ENCODE measurements around the gene SPINK9. TPM values are rescaled to one million over a fixed set of nuclear protein-coding genes. Genes with fewer than 3 reads are reported as not detected.

The SPINK9 gene
- total RNA-seq, 1 experiment from 2014 or later, result not detected

DNA sequence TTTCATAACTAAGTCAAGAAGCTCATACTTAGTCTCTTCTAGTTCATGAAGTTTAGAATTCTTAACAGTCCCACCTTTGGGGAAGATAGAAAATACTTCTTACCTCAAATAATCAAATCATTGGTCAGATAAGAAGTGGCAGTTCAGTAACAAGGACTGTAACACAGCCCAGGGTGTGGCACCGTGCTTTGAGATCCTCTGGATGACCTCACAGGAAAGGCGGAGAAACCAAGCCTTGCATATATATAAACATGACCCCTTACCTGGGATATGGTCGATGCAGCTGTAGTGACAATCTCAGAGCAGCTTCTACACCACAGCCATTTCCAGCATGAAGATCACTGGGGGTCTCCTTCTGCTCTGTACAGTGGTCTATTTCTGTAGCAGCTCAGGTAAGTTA lies 23.2 kb upstream of the SPINK9 start, which contains the start of gene SPINK7:
Gene SPINK7 (plus strand): TSS at position 271 of the 400 bp plus-strand sequence. CDS start 61 bp downstream, at position 332.
- BruUV-seq (replicated peaks), result no TSS peak

DNA sequence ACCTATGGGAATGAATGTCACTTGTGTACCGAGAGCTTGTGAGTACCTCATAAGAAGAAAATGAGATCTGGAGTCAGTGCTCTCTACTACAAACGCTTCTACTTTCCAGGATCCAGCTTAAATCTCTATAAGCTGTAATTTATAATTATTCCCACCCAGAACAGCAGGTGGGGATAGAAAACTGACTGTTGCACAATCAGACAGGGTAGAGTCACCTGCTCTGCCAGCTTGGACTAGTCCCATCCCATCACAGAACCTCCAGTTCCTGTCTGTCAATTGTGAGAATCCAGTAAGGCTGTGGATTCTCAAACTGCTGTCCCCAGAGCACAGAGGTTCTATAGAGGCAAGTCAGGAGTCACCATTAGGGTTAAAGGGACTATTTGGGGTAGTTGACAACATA lies 21.2 kb upstream of the SPINK9 start:
- no peaks in the 10 kb centered on the region; the same call in 1 of the 2 replicates for H4K20me1 ChIP-seq (ENCODE audit: insufficient read depth)
- no peak for DNase-seq (ENCODE audit: low read depth, low spot score)
- H3K9me2 ChIP-seq (ENCODE audit: insufficient read depth), result no peaks in the 10 kb centered on the region
- ATAC-seq, result no peak
- RAD21 ChIA-PET (ENCODE audit: low non-redundant PET in 1 of 2, low total read pairs in 2 of 2, uncharacterized antibody in 2 of 2, unreplicated experiment in 2 of 2), result no interaction called here
- no peak overlapping the region for H3K4me2 ChIP-seq (ENCODE audit: low read length)
- H3K36me3 ChIP-seq (ENCODE audit: control insufficient read depth in 1 of 2, insufficient read depth in 2 of 2, low read length in 2 of 2), result no peaks in the 10 kb centered on the region
- TF ChIP-seq, protein P1, sequence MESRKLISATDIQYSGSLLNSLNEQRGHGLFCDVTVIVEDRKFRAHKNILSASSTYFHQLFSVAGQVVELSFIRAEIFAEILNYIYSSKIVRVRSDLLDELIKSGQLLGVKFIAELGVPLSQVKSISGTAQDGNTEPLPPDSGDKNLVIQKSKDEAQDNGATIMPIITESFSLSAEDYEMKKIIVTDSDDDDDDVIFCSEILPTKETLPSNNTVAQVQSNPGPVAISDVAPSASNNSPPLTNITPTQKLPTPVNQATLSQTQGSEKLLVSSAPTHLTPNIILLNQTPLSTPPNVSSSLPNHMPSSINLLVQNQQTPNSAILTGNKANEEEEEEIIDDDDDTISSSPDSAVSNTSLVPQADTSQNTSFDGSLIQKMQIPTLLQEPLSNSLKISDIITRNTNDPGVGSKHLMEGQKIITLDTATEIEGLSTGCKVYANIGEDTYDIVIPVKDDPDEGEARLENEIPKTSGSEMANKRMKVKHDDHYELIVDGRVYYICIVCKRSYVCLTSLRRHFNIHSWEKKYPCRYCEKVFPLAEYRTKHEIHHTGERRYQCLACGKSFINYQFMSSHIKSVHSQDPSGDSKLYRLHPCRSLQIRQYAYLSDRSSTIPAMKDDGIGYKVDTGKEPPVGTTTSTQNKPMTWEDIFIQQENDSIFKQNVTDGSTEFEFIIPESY (IDR thresholded peaks at IDR 0.05; ENCODE audit: extremely low read depth, insufficient replicate concordance, low read length), result no peak
- TF ChIP-seq JUND (IDR thresholded peaks at IDR 0.05), result no peak
- TF ChIP-seq FOSL1 (IDR thresholded peaks at IDR 0.05; ENCODE audit: low read depth), result no peak
- no peak for TF ChIP-seq SRF (IDR thresholded peaks at IDR 0.05; ENCODE audit: low read depth)
- peak; percentile 56 for TF ChIP-seq CEBPB (IDR thresholded peaks at IDR 0.05; ENCODE audit: low read depth)
- no peak for TF ChIP-seq SP1 (IDR thresholded peaks at IDR 0.05; ENCODE audit: low read depth)
- TF ChIP-seq POLR2A (IDR thresholded peaks at IDR 0.05; ENCODE audit: borderline replicate concordance, extremely low read depth, insufficient read depth, insufficient read length), result no peak
- peak; percentile 41 for TF ChIP-seq RAD21 (IDR thresholded peaks at IDR 0.05; ENCODE audit: low read depth)
- TF ChIP-seq EZH2 (IDR thresholded peaks at IDR 0.05), result no peak
- TF ChIP-seq, protein P2, sequence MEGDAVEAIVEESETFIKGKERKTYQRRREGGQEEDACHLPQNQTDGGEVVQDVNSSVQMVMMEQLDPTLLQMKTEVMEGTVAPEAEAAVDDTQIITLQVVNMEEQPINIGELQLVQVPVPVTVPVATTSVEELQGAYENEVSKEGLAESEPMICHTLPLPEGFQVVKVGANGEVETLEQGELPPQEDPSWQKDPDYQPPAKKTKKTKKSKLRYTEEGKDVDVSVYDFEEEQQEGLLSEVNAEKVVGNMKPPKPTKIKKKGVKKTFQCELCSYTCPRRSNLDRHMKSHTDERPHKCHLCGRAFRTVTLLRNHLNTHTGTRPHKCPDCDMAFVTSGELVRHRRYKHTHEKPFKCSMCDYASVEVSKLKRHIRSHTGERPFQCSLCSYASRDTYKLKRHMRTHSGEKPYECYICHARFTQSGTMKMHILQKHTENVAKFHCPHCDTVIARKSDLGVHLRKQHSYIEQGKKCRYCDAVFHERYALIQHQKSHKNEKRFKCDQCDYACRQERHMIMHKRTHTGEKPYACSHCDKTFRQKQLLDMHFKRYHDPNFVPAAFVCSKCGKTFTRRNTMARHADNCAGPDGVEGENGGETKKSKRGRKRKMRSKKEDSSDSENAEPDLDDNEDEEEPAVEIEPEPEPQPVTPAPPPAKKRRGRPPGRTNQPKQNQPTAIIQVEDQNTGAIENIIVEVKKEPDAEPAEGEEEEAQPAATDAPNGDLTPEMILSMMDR (IDR thresholded peaks at IDR 0.05 in 2 of 3, conservative IDR thresholded peaks at IDR 0.05 in 1 of 3; ENCODE audit: borderline replicate concordance in 1 of 3, insufficient read depth in 1 of 3, low read depth in 2 of 3, low read length in 2 of 3), result peak in 1 of 3 experiments; percentile 20; a peak in 1 of 6 replicates
- TF ChIP-seq SIN3A (IDR thresholded peaks at IDR 0.05; ENCODE audit: low read depth), result no peak
- TF ChIP-seq TCF7L2 (IDR thresholded peaks at IDR 0.05; ENCODE audit: borderline replicate concordance, extremely low read depth, insufficient read depth, insufficient read length), result no peak
- no peak for TF ChIP-seq YY1 (IDR thresholded peaks at IDR 0.05; ENCODE audit: extremely low read depth, insufficient replicate concordance, low read depth, low read length)
- TF ChIP-seq ELF1 (IDR thresholded peaks at IDR 0.05; ENCODE audit: borderline replicate concordance, low read depth), result no peak
- TF ChIP-seq, protein P3, sequence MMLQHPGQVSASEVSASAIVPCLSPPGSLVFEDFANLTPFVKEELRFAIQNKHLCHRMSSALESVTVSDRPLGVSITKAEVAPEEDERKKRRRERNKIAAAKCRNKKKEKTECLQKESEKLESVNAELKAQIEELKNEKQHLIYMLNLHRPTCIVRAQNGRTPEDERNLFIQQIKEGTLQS (IDR thresholded peaks at IDR 0.05), result no peak
- TF ChIP-seq, protein P4, sequence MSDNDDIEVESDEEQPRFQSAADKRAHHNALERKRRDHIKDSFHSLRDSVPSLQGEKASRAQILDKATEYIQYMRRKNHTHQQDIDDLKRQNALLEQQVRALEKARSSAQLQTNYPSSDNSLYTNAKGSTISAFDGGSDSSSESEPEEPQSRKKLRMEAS (IDR thresholded peaks at IDR 0.05), result no peak
- H3K27ac ChIP-seq (ENCODE audit: low read depth, low read length), result no peak overlapping the region
- intact Hi-C loops (cut with micrococcal nuclease), result no loop called here
- POLR2A ChIA-PET, result no interaction called here
- H3K79me2 ChIP-seq (ENCODE audit: insufficient read depth, low read length), result no peaks in the 10 kb centered on the region
- no peaks in the 10 kb centered on the region for H3K9me3 ChIP-seq (ENCODE audit: control insufficient read depth in 1 of 2, insufficient read depth in 1 of 2, low read depth in 1 of 2, low read length in 2 of 2)
- H3K4me3 ChIP-seq (replicated peaks in 1 of 2; ENCODE audit: low read depth in 1 of 2, low read length in 2 of 2), result no peak overlapping the region
- H3K4me1 ChIP-seq (ENCODE audit: control insufficient read depth in 1 of 2, insufficient read depth in 2 of 2, low read length in 2 of 2), result no peaks in the 10 kb centered on the region
- no peak overlapping the region for H3K9ac ChIP-seq (ENCODE audit: low read length)
- CTCF ChIA-PET, result interaction anchor here (1.2 to 1.3 kb wide), 2 partner anchors 61 to 417 kb away, joined by 4 to 5 read pairs; no protein-coding TSS in a partner anchor
- no TSS peak for BruUV-seq (replicated peaks)
- 0 out of 2 replicates have a peak, but pooled peaks cover 4% of the 10 kb centered on the region for H3K27me3 ChIP-seq (ENCODE audit: insufficient read depth, low read length)
- H2AFZ ChIP-seq (ENCODE audit: low read depth, low read length, poor library complexity, severe bottlenecking), result no peak overlapping the region

More for the DNA sequence above, 23.2 kb upstream of the SPINK9 start, which contains the start of gene SPINK7:
- 0 out of 2 replicates have a peak, but pooled peaks cover 2% of the 10 kb centered on the region for H3K27me3 ChIP-seq (ENCODE audit: insufficient read depth, low read length)
- no peak within 1 kb of the TSS for H2AFZ ChIP-seq (ENCODE audit: low read depth, low read length, poor library complexity, severe bottlenecking)
- RAD21 ChIA-PET (ENCODE audit: low non-redundant PET in 1 of 2, low total read pairs in 2 of 2, uncharacterized antibody in 2 of 2, unreplicated experiment in 2 of 2), result no interaction called here
- H3K9me3 ChIP-seq (ENCODE audit: control insufficient read depth in 1 of 2, insufficient read depth in 1 of 2, low read depth in 1 of 2, low read length in 2 of 2), result no peaks in the 10 kb centered on the region
- no peaks in the 10 kb centered on the region for H3K36me3 ChIP-seq (ENCODE audit: control insufficient read depth in 1 of 2, insufficient read depth in 2 of 2, low read length in 2 of 2)
- no peaks in the 10 kb centered on the region for H3K79me2 ChIP-seq (ENCODE audit: insufficient read depth, low read length)
- ATAC-seq, result no peak
- CTCF ChIA-PET, result no interaction called here
- no peak within 1 kb of the TSS for H3K4me2 ChIP-seq (ENCODE audit: low read length)
- no peaks in the 10 kb centered on the region for H3K4me1 ChIP-seq (ENCODE audit: control insufficient read depth in 1 of 2, insufficient read depth in 2 of 2, low read length in 2 of 2)
- H4K20me1 ChIP-seq (ENCODE audit: insufficient read depth), result no peaks in the 10 kb centered on the region; the same call in 1 of the 2 replicates
- no peaks in the 10 kb centered on the region for H3K9me2 ChIP-seq (ENCODE audit: insufficient read depth)
- no peak within 1 kb of the TSS for H3K27ac ChIP-seq (ENCODE audit: low read depth, low read length)
- no peak within 1 kb of the TSS for H3K9ac ChIP-seq (ENCODE audit: low read length)
- POLR2A ChIA-PET, result no interaction called here
- no peak within 1 kb of the TSS for H3K4me3 ChIP-seq (replicated peaks in 1 of 2; ENCODE audit: low read depth in 1 of 2, low read length in 2 of 2)
- DNase-seq (ENCODE audit: low read depth, low spot score), result no peak
- TF ChIP-seq ELF1 (IDR thresholded peaks at IDR 0.05; ENCODE audit: borderline replicate concordance, low read depth), result no peak
- intact Hi-C loops (cut with micrococcal nuclease), result no loop called here
